WTC11 (cell line): ENCODE data around the gene EYS. TPM values are rescaled to one million over a fixed set of nuclear protein-coding genes. Genes with fewer than 3 reads are reported as not detected.

Source experiments
- ATAC-seq: fragments of 200-7000 bp; cut with Tn5 transposase; 2 replicates; pipeline ENCODE4 v1.10.0; 2021; ENCODE audit warnings: mild to moderate bottlenecking, moderate library complexity
- CTCF ChIA-PET: fragments of 300-600 bp; sonication (Branson Sonifier 250); formaldehyde crosslinking; loops from one replicate; lab custom pipeline; 2021; ENCODE audit warnings: antibody characterized with exemption; lab: Charles Lee
- POLR2A ChIA-PET: fragments of 350-600 bp; sonication (Branson Sonifier 250); formaldehyde crosslinking; loops from one replicate; lab custom pipeline; 2021; ENCODE audit warnings: antibody characterized with exemption; lab: Charles Lee
- DNase-seq: peaks from one replicate; pipeline ENCODE4 v3.0.0; 2021; ENCODE audit warnings: low spot score
- H3K27ac Mint-ChIP-seq: 2 replicates; pipeline ENCODE4 v1.8.0; 2021; ENCODE audit warnings: mixed read lengths
- H3K27me3 Mint-ChIP-seq: 2 replicates; pipeline ENCODE4 v1.8.0; 2021; ENCODE audit warnings: low read depth, mild to moderate bottlenecking, moderate library complexity, mixed read lengths
- H3K36me3 Mint-ChIP-seq: 2 replicates; pipeline ENCODE4 v1.8.0; 2021; ENCODE audit warnings: mixed read lengths
- H3K4me1 Mint-ChIP-seq: 2 replicates; pipeline ENCODE4 v1.8.0; 2022; ENCODE audit warnings: mixed read lengths
- H3K4me3 Mint-ChIP-seq: 2 replicates; pipeline ENCODE4 v1.8.0; 2021; ENCODE audit warnings: mild to moderate bottlenecking, moderate library complexity, mixed read lengths
- H3K9me3 Mint-ChIP-seq: 2 replicates; pipeline ENCODE4 v1.8.0; 2021; ENCODE audit warnings: mixed read lengths
- CBFB ChIP-seq: sonication (generic); formaldehyde crosslinking; IDR thresholded peaks from 2 replicates; pipeline ENCODE4 v1.8.1; 2022; ENCODE audit warnings: mild to moderate bottlenecking, low read depth, missing genetic modification reagents
- MYBL2 ChIP-seq: sonication (generic); formaldehyde crosslinking; IDR thresholded peaks from 2 replicates; pipeline ENCODE4 v1.8.1; 2023; ENCODE audit warnings: mild to moderate bottlenecking, moderate library complexity, missing genetic modification reagents
- NR2C2 ChIP-seq: sonication (generic); formaldehyde crosslinking; IDR thresholded peaks from 2 replicates; pipeline ENCODE4 v1.8.0; 2022; ENCODE audit warnings: mild to moderate bottlenecking, missing genetic modification reagents
- PRRX2 ChIP-seq: fragments of 250-450 bp; sonication (Bioruptor Pico); IDR thresholded peaks from 2 replicates; pipeline ENCODE4 v1.8.0; 2021; ENCODE audit warnings: mild to moderate bottlenecking
- RELA ChIP-seq: sonication (generic); formaldehyde crosslinking; IDR thresholded peaks from 2 replicates; pipeline ENCODE4 v1.8.1; 2022; ENCODE audit warnings: missing genetic modification reagents, mild to moderate bottlenecking, borderline replicate concordance
- TEAD1 ChIP-seq: sonication (generic); formaldehyde crosslinking; IDR thresholded peaks from 2 replicates; pipeline ENCODE4 v1.8.0; 2022; ENCODE audit warnings: mild to moderate bottlenecking, missing genetic modification reagents
- TEAD4 ChIP-seq: sonication (generic); formaldehyde crosslinking; IDR thresholded peaks from 2 replicates; pipeline ENCODE4 v1.8.0; 2022; ENCODE audit warnings: mild to moderate bottlenecking, missing genetic modification reagents
- ZBTB21 ChIP-seq: sonication (generic); formaldehyde crosslinking; IDR thresholded peaks from 2 replicates; pipeline ENCODE4 v1.8.1; 2023; ENCODE audit warnings: mild to moderate bottlenecking, missing genetic modification reagents, borderline replicate concordance
- total RNA-seq: library from RNA; stranded (reverse); gene quantifications from 3 replicates; pipeline ENCODE4 v1.2.3, GENCODE V29; 2021
- TF ChIP-seq, protein P1 (sequence below): sonication (generic); formaldehyde crosslinking; IDR thresholded peaks from 2 replicates; pipeline ENCODE4 v1.8.1; 2022; ENCODE audit warnings: low read depth, mild to moderate bottlenecking, moderate library complexity, missing genetic modification reagents, borderline replicate concordance
- TF ChIP-seq, protein P2 (sequence below): sonication (generic); formaldehyde crosslinking; IDR thresholded peaks from 2 replicates; pipeline ENCODE4 v1.8.1; 2022; ENCODE audit warnings: mild to moderate bottlenecking, moderate library complexity, missing genetic modification reagents
- TF ChIP-seq, protein P3 (sequence below): sonication (generic); formaldehyde crosslinking; IDR thresholded peaks from 2 replicates; pipeline ENCODE4 v1.8.0; 2022; ENCODE audit warnings: mild to moderate bottlenecking, missing genetic modification reagents
- TF ChIP-seq, protein P4 (sequence below): sonication (generic); formaldehyde crosslinking; IDR thresholded peaks from 2 replicates; pipeline ENCODE4 v1.8.0; 2023; ENCODE audit warnings: missing genetic modification reagents, mild to moderate bottlenecking, borderline replicate concordance
- TF ChIP-seq, protein P5 (sequence below): fragments of 250-450 bp; sonication (Bioruptor Pico); IDR thresholded peaks from 2 replicates; pipeline ENCODE4 v1.9.0; 2021; ENCODE audit warnings: mild to moderate bottlenecking, borderline replicate concordance

Gene EYS
- total RNA-seq, 1 experiment from 2014 or later, result not detected

DNA sequence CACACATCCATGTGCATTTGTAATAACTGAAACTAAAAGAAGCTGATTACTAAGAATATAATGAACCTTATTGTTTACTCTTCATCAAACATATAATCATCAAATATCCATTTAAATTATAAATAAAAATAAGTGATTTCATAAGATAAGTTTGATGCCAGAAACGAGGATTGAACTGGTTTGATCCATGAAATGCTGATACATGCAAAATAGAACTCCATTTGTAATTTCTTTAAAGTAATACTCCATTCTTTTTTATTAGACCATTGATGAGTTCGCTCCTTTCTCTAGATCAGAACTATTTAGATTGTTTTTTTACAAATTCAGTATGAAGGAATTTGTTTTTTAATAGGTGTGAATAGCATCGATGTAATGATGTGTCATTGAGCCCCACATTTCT, 57.6 kb downstream of the EYS start:
- DNase-seq (no peak), ATAC-seq (no peak)
- Mint-ChIP-seq H3K4me1 (peaks cover 4% of the 10 kb centered on the region; the same call in 1 of the 2 replicates), H3K4me3 (no peak overlapping the region)
- POLR2A ChIA-PET, result no interaction called here
- TF ChIP-seq, protein P1, sequence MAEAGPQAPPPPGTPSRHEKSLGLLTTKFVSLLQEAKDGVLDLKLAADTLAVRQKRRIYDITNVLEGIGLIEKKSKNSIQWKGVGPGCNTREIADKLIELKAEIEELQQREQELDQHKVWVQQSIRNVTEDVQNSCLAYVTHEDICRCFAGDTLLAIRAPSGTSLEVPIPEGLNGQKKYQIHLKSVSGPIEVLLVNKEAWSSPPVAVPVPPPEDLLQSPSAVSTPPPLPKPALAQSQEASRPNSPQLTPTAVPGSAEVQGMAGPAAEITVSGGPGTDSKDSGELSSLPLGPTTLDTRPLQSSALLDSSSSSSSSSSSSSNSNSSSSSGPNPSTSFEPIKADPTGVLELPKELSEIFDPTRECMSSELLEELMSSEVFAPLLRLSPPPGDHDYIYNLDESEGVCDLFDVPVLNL (CRISPR knock-in tag), result no peak
- TF ChIP-seq, protein P2, sequence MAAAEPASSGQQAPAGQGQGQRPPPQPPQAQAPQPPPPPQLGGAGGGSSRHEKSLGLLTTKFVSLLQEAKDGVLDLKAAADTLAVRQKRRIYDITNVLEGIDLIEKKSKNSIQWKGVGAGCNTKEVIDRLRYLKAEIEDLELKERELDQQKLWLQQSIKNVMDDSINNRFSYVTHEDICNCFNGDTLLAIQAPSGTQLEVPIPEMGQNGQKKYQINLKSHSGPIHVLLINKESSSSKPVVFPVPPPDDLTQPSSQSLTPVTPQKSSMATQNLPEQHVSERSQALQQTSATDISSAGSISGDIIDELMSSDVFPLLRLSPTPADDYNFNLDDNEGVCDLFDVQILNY, result no peak
- TF ChIP-seq, all 79 proteins: peak for 0
- Mint-ChIP-seq H3K27me3 (peaks cover 2% of the 10 kb centered on the region; the same call in 1 of the 2 replicates), H3K27ac (no peak overlapping the region), H3K9me3 (peaks cover 54% of the 10 kb centered on the region), H3K36me3 (peaks cover 41% of the 10 kb centered on the region)
- CTCF ChIA-PET, result interaction anchor here (1.9 kb wide), 1 partner anchor 11 kb away, joined by 5 read pairs; no protein-coding TSS in a partner anchor

DNA sequence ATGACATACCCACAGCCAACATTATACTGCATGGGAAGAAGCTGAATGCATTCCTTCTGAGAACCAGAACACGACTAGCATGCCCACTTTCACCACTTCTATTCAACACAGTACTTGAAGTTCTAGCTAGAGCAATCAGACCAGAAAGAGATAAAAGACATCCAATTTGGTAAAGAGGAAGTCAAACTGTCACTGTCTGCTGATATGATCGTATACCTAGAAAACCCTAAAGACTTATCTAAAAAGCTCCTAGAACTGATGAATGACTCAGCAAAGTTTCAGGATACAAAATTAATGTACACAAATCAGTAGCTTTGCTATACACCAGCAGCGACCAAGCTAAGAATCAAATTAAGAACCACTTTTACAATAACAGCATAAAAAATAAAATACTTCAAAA, 60.5 kb downstream of the EYS start:
- Mint-ChIP-seq H3K36me3 (peaks cover 47% of the 10 kb centered on the region), H3K9me3 (peaks cover 62% of the 10 kb centered on the region), H3K4me3 (no peak overlapping the region), H3K4me1 (peaks cover 4% of the 10 kb centered on the region; the same call in 1 of the 2 replicates), H3K27ac (no peak overlapping the region), H3K27me3 (no peaks in the 10 kb centered on the region)
- CTCF ChIA-PET, result no interaction called here
- TF ChIP-seq, protein P2, result no peak
- TF ChIP-seq TEAD4 (no peak), CBFB (CRISPR knock-in tag) (no peak), RELA (CRISPR knock-in tag) (no peak)
- TF ChIP-seq, protein P3, sequence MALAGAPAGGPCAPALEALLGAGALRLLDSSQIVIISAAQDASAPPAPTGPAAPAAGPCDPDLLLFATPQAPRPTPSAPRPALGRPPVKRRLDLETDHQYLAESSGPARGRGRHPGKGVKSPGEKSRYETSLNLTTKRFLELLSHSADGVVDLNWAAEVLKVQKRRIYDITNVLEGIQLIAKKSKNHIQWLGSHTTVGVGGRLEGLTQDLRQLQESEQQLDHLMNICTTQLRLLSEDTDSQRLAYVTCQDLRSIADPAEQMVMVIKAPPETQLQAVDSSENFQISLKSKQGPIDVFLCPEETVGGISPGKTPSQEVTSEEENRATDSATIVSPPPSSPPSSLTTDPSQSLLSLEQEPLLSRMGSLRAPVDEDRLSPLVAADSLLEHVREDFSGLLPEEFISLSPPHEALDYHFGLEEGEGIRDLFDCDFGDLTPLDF (CRISPR knock-in tag), result no peak
- TF ChIP-seq, protein P1 (CRISPR knock-in tag), result no peak
- POLR2A ChIA-PET, result no interaction called here
- no peak for DNase-seq
- ATAC-seq, result no peak

DNA sequence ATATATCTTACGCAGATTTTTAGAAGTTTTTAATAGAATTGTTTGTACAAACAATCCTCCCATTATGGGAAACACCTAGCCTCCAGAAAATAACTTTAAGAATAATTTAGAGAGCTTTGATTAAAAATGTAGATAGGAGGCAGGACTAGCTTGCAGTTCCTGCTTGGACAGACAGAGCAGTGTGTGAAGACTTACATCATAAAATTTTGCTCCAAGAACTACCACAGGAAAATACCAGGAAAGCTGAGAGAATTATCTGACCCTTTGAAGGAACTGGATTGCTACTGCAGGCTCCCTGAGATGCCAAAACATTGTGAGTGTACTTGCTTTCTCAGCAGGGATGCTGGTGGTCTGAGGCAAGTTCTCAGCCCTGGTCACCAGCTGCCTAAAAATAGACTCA, 64.2 kb downstream of the EYS start:
- no peak overlapping the region for H3K4me3 Mint-ChIP-seq
- no peaks in the 10 kb centered on the region for H3K27me3 Mint-ChIP-seq
- ChIA-PET CTCF (no interaction called here), POLR2A (no interaction called here)
- H3K36me3 Mint-ChIP-seq, result peaks cover 45% of the 10 kb centered on the region
- DNase-seq, result no peak
- no peaks in the 10 kb centered on the region for H3K4me1 Mint-ChIP-seq
- no peak for ATAC-seq
- H3K27ac Mint-ChIP-seq, result no peak overlapping the region
- H3K9me3 Mint-ChIP-seq, result peaks cover 67% of the 10 kb centered on the region
- TF ChIP-seq, protein P4, sequence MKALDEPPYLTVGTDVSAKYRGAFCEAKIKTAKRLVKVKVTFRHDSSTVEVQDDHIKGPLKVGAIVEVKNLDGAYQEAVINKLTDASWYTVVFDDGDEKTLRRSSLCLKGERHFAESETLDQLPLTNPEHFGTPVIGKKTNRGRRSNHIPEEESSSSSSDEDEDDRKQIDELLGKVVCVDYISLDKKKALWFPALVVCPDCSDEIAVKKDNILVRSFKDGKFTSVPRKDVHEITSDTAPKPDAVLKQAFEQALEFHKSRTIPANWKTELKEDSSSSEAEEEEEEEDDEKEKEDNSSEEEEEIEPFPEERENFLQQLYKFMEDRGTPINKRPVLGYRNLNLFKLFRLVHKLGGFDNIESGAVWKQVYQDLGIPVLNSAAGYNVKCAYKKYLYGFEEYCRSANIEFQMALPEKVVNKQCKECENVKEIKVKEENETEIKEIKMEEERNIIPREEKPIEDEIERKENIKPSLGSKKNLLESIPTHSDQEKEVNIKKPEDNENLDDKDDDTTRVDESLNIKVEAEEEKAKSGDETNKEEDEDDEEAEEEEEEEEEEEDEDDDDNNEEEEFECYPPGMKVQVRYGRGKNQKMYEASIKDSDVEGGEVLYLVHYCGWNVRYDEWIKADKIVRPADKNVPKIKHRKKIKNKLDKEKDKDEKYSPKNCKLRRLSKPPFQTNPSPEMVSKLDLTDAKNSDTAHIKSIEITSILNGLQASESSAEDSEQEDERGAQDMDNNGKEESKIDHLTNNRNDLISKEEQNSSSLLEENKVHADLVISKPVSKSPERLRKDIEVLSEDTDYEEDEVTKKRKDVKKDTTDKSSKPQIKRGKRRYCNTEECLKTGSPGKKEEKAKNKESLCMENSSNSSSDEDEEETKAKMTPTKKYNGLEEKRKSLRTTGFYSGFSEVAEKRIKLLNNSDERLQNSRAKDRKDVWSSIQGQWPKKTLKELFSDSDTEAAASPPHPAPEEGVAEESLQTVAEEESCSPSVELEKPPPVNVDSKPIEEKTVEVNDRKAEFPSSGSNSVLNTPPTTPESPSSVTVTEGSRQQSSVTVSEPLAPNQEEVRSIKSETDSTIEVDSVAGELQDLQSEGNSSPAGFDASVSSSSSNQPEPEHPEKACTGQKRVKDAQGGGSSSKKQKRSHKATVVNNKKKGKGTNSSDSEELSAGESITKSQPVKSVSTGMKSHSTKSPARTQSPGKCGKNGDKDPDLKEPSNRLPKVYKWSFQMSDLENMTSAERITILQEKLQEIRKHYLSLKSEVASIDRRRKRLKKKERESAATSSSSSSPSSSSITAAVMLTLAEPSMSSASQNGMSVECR (CRISPR knock-in tag), result no peak
- TF ChIP-seq ZBTB21 (CRISPR knock-in tag) (no peak), TEAD1 (CRISPR knock-in tag) (no peak), NR2C2 (CRISPR knock-in tag) (no peak), PRRX2 (CRISPR knock-in tag) (no peak), MYBL2 (no peak)
- TF ChIP-seq, protein P5, sequence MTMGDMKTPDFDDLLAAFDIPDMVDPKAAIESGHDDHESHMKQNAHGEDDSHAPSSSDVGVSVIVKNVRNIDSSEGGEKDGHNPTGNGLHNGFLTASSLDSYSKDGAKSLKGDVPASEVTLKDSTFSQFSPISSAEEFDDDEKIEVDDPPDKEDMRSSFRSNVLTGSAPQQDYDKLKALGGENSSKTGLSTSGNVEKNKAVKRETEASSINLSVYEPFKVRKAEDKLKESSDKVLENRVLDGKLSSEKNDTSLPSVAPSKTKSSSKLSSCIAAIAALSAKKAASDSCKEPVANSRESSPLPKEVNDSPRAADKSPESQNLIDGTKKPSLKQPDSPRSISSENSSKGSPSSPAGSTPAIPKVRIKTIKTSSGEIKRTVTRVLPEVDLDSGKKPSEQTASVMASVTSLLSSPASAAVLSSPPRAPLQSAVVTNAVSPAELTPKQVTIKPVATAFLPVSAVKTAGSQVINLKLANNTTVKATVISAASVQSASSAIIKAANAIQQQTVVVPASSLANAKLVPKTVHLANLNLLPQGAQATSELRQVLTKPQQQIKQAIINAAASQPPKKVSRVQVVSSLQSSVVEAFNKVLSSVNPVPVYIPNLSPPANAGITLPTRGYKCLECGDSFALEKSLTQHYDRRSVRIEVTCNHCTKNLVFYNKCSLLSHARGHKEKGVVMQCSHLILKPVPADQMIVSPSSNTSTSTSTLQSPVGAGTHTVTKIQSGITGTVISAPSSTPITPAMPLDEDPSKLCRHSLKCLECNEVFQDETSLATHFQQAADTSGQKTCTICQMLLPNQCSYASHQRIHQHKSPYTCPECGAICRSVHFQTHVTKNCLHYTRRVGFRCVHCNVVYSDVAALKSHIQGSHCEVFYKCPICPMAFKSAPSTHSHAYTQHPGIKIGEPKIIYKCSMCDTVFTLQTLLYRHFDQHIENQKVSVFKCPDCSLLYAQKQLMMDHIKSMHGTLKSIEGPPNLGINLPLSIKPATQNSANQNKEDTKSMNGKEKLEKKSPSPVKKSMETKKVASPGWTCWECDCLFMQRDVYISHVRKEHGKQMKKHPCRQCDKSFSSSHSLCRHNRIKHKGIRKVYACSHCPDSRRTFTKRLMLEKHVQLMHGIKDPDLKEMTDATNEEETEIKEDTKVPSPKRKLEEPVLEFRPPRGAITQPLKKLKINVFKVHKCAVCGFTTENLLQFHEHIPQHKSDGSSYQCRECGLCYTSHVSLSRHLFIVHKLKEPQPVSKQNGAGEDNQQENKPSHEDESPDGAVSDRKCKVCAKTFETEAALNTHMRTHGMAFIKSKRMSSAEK, result no peak
